ENCODE measurements around the gene SPOCK1.

The SPOCK1 gene

GRCh38 chr5:137071526-137071925 is 427.6 kb downstream of the SPOCK1 start:
- no peak for DNase-seq (ENCODE audit: low read depth)

- no peak for DNase-seq (ENCODE audit: low read depth)
Measured at GRCh38 chr5:137070521-137070920, 428.6 kb downstream of the SPOCK1 start.

GRCh38 chr5:137069358-137069757 is 429.8 kb downstream of the SPOCK1 start:
- DNase-seq (ENCODE audit: low read depth) = no peak

- no peak for DNase-seq (ENCODE audit: low read depth)
Measured at GRCh38 chr5:137061382-137061781, 437.7 kb downstream of the SPOCK1 start.

DNA sequence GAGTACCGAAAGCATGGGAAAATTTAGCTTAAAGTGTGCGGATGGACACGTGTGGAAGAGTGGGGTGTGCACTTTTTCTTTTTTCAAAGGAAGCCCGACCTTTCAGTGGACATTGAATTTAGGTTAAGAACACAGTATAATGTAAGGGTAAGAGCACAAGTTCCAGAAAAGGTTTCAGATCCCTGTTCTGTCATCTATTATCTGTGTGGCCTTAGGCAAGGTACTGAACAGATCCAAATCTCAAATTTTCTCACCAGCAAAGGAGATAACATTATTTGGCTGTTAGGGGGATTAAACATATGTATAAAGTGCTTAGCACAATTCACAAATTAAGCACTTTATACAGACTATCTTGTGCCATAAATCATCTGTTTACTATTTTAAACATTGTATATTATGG is 441.0 kb downstream of the SPOCK1 start:
- no peak for DNase-seq (ENCODE audit: low read depth)

GRCh38 chr5:137056676-137057075 is 442.4 kb downstream of the SPOCK1 start:
- no peak for DNase-seq (ENCODE audit: low read depth)

- DNase-seq (ENCODE audit: low read depth) = no peak
Measured at GRCh38 chr5:137055271-137055872, 443.8 kb downstream of the SPOCK1 start.

DNA sequence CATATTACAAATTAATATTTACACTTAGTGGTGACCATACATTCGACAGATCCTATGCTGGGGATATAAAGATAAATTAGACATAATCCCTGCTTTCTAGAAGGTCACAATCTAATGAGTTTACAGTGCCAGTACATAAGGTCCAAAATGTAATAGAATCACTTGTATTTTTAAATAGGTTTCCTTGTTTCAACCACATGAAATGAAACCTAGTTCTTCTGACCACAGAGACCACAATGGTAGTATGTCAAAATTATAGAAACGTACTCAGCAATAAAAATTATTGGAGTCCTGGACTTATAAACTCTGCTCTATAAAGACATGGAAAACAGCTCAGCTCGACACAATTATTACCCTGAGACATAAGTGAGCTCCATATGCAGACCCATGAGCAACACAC is 444.3 kb downstream of the SPOCK1 start:
- no peak for DNase-seq (ENCODE audit: low read depth)

DNA sequence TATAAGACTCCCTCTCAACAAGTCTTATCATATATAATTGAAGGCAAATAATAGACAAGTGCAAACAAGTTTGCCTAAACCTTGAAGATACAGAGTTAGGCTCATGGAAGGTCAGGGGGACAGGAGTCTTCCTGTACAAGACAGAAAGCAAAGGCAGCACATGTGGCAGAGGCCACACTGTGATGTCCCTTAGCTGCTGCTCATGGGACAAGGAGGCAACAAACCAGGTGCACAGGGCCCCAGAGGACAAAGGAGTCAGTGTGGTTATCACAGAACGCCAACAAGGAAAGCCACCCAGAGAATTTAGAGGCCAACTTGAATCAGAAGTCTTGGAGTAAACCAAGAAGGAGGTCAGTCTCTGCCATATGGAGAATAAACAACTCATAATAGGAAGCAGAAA is 444.8 kb downstream of the SPOCK1 start:
- DNase-seq (ENCODE audit: low read depth) = no peak

- DNase-seq (ENCODE audit: low read depth) = no peak
Measured at GRCh38 chr5:137051161-137051560, 448.0 kb downstream of the SPOCK1 start.

DNA sequence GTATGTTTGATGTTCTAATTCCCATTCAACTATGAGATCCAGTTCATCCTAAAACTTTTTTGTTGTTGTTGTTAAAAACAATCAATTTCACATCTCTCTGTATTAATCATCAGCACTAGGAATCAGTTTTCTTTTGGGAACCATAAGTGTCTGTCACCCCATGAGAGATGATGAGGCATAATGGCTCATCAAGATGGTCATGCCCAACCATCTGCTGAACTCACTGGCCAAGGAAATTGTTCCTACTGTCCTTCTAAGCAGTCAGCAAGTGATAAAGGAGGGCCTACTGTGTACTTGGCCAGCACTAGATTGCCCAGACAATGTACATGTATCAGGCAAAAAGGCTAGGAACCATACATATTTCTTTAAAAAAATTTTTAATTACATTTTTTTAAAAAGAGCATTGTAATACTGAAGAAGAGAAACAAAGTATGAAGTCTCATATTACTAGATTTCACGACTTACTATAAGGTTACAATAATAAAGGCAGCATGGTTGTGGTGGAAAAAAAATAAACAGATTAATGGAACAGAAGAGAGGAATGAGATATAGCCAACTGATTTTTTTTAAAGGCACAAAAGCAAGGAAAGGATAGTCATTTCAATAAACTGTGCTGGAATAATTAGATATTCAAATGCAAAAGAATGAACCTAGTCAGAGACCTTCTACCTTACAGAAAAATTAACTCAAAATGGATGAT is 458.3 kb downstream of the SPOCK1 start:
- no peak for DNase-seq (ENCODE audit: low read depth)

DNA sequence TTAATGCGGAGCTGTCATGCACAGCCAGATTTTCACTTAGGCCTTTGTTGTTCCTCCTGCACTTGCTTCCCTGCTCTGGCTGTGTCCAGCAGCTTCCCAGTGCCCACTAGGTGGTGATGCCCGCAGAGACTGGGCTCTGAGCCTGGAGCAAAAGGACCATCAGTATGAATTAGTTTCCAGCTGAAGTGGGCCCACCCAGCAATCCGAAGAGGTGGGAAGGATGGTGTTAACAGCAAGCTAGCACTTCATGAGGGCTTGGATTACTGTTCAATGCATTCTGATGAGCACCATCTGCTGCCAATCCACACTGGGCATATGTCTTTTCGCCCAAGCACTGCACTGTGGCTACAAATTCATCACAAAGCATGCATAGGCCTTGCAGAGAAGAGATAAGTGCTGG is 459.1 kb downstream of the SPOCK1 start:
- no peak for DNase-seq (ENCODE audit: low read depth)

- DNase-seq (ENCODE audit: low read depth) = no peak
Measured at GRCh38 chr5:137037848-137038247, 461.3 kb downstream of the SPOCK1 start.

DNA sequence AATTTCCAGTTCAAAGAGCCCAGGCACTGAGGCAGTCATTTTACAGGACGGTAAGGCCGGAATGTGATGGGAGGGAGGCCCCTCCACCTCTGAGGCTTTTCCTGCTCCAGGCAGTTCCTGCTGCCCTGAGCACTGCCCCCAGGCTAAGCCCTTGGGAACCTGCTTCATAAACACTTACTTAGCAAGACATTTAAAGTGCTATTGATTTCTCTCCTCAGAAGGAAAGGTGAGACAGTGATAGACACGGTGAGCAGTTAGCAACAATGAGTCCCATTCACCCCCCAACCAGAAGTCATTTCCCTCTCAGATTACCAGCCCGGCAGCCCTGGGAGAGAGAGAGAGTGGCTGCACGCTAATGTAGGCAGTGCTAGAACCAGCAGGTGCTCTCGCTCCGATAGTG is 462.5 kb downstream of the SPOCK1 start:
- DNase-seq (ENCODE audit: low read depth) = no peak

- no peak for DNase-seq (ENCODE audit: low read depth)
Measured at GRCh38 chr5:137035480-137035878, 463.6 kb downstream of the SPOCK1 start.

DNA sequence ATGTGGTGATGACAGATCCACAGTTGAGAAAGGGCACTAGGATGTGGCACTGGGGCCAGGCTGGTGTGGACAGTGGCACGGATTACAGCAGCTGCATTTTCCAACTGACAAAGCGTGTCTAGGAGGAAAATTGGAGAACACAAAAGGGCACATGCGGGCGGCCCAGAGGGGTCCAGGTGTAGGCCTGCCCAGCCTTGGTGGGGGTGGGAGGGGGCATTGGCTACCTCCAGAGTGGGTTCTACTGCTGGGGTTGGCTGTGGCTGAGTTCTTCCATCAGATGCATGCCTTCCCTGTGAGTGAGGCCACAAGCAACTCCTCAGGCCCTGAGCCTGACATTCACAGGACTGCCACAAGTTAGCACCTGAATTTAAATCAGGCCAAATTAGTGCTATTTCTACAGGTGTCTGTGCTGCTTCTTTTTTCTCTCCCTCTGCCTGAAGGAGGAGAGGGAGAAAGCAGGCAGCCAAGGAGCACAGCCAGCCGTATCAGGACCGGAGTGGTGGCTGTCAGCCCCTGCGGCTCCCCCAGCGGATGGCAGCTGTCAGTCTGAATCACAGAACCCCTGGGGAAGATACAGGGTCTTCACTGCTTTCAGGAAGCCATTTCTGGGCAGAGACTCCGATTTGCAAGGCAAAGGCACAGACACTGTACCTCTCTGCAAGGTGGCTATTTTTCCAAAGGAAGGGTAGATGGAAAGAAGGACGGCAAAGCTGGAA is 464.2 kb downstream of the SPOCK1 start:
- no peak for DNase-seq (ENCODE audit: low read depth)

DNA sequence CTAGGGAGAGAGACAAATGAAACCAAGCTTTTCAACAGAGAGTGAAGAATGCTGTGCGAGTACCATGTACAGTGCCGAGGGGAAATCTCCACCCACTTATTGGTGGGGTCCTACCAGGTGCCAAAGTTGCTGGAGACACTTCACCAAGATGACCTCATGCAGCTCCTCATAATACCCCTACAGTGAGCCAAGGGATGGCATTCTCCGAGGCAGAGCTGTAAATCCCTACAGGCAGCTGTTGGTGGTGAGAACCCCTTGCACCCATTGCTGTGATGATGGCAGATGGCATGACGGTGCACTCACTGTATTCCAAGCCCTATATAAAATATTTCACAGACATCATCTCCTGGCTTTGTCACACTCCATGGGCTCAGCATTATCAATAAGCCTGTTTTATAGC is 464.9 kb downstream of the SPOCK1 start:
- no peak for DNase-seq (ENCODE audit: low read depth)

- no peak for DNase-seq (ENCODE audit: low read depth)
Measured at GRCh38 chr5:137032929-137033328, 466.2 kb downstream of the SPOCK1 start.

DNA sequence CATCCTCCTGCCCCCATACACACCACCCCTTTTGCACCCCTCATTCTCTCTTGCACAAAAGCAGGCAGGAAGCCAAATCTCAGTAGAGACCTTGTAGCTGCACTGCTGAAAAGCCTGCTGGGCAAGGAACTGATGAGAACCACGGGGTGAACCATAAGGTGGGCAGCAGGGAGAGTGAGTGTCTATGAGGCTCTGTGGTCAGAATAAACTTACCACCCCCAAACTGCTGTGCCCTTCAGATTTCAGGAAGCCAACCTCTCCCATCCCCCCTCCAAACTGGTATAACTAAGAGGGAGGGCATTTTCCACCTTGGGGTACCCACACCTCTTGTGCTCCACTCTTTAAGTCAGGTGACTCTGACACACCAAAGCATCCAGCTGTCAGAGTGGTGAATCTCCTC is 471.4 kb downstream of the SPOCK1 start:
- DNase-seq (ENCODE audit: low read depth) = no peak

GRCh38 chr5:137026296-137026695 is 472.8 kb downstream of the SPOCK1 start:
- no peak for DNase-seq (ENCODE audit: low read depth)

DNA sequence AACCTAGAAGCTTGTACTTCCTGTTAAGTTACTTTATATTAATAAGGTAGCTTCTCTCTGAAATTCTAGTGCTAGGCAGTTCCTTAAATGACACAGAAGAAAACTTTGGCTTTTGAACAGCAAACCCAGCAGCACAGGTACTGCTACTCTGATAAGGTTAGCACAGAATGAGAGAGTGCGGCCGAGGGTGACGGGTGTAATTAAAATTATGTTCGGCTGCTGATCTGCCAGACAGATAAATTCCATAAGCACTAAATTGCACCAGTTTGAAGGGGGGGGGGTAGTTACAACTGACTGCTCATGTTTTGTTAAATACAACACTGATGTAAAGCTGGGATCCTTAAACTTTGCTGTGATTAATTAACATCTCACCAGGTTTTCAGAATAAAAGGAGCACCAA is 475.1 kb downstream of the SPOCK1 start:
- DNase-seq (ENCODE audit: low read depth) = no peak

GRCh38 chr5:137023371-137023770 is 475.8 kb downstream of the SPOCK1 start:
- no peak for DNase-seq (ENCODE audit: low read depth)

GRCh38 chr5:137022725-137023124 is 476.4 kb downstream of the SPOCK1 start:
- DNase-seq (ENCODE audit: low read depth) = no peak
